ENCODE results near the gene MDN1. TPM values are rescaled to one million over a fixed set of nuclear protein-coding genes. Genes with fewer than 3 reads are reported as not detected.
"Not testable (repeated sequence)": the region's sequence is repeated elsewhere in the genome, so short reads cannot be mapped to it uniquely, and the experiment has no call there.

MDN1 gene
- polyA plus RNA-seq, 2 of the 4 experiments (the other 2 are of a cell fraction), result 6.4 to 20.5 TPM

DNA sequence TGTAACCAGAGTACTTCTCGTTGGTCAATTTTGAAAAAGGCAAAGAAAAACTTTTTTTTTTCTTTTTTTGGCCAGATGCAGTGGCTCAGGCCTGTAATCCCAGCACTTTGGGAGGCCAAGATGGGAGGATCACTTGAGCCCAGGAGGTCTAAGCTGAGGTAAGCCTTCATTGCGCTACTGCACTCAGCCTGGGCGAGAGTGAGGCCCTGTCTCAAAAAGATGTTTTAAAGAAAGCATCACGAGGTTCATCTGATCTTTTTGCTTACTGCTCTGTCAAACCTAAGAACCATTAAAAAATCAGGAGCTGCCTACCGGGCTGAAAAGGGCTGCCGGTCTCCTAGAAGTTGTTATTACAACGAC lies 181.7 kb downstream of the MDN1 start:
- H3K9me3 ChIP-seq, result no peaks in the 10 kb centered on the region
- H3K4me3 ChIP-seq, result peak overlapping the region; percentile 69
- H3K4me1 ChIP-seq, result peaks cover 9% of the 10 kb centered on the region; the same call in 2 of the 3 replicates
- no peak for FAIRE-seq
- peak; percentile 35; a peak in 3 of 6 replicates for ATAC-seq
- peak in 1 of 2 experiments; percentile 3 for DNase-seq (ENCODE audit: low read depth in 1 of 2, low spot score in 1 of 2)
- peak overlapping the region; percentile 86 to 99 for H3K27ac ChIP-seq
- TF ChIP-seq, protein P1, sequence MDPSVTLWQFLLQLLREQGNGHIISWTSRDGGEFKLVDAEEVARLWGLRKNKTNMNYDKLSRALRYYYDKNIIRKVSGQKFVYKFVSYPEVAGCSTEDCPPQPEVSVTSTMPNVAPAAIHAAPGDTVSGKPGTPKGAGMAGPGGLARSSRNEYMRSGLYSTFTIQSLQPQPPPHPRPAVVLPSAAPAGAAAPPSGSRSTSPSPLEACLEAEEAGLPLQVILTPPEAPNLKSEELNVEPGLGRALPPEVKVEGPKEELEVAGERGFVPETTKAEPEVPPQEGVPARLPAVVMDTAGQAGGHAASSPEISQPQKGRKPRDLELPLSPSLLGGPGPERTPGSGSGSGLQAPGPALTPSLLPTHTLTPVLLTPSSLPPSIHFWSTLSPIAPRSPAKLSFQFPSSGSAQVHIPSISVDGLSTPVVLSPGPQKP (IDR thresholded peaks at IDR 0.05; ENCODE audit: low read depth, low read length), result no peak
- TF ChIP-seq MAFK (IDR thresholded peaks at IDR 0.05; ENCODE audit: partially characterized antibody) (no peak), TFCP2L1 (CRISPR knock-in tag; IDR thresholded peaks at IDR 0.05) (no peak), TP53 (CRISPR knock-in tag; IDR thresholded peaks at IDR 0.05) (no peak), EP300 (IDR thresholded peaks at IDR 0.05) (no peak), SMC3 (IDR thresholded peaks at IDR 0.05) (no peak), CHD2 (IDR thresholded peaks at IDR 0.05; ENCODE audit: low read length, partially characterized antibody) (no peak), ZNF302 (CRISPR knock-in tag; IDR thresholded peaks at IDR 0.05) (no peak), RNF2 (IDR thresholded peaks at IDR 0.05; ENCODE audit: borderline replicate concordance, low read depth) (no peak), HOXB13 (CRISPR knock-in tag; IDR thresholded peaks at IDR 0.05; ENCODE audit: low read depth) (no peak), RCOR1 (IDR thresholded peaks at IDR 0.05; ENCODE audit: low read depth, low read length) (no peak), RAD21 (conservative IDR thresholded peaks at IDR 0.05 in 1 of 2, IDR thresholded peaks at IDR 0.05 in 1 of 2) (no peak), EHMT2 (IDR thresholded peaks at IDR 0.05; ENCODE audit: low read depth) (no peak), CHD4 (IDR thresholded peaks at IDR 0.05; ENCODE audit: borderline replicate concordance) (no peak), JUNB (IDR thresholded peaks at IDR 0.05) (no peak), PHF8 (IDR thresholded peaks at IDR 0.05; ENCODE audit: borderline replicate concordance, low read depth) (no peak)
- TF ChIP-seq, protein P2, sequence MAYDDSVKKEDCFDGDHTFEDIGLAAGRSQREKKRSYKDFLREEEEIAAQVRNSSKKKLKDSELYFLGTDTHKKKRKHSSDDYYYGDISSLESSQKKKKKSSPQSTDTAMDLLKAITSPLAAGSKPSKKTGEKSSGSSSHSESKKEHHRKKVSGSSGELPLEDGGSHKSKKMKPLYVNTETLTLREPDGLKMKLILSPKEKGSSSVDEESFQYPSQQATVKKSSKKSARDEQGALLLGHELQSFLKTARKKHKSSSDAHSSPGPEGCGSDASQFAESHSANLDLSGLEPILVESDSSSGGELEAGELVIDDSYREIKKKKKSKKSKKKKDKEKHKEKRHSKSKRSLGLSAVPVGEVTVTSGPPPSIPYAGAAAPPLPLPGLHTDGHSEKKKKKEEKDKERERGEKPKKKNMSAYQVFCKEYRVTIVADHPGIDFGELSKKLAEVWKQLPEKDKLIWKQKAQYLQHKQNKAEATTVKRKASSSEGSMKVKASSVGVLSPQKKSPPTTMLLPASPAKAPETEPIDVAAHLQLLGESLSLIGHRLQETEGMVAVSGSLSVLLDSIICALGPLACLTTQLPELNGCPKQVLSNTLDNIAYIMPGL (CRISPR knock-in tag; IDR thresholded peaks at IDR 0.05; ENCODE audit: borderline replicate concordance), result no peak
- TF ChIP-seq, protein P3, sequence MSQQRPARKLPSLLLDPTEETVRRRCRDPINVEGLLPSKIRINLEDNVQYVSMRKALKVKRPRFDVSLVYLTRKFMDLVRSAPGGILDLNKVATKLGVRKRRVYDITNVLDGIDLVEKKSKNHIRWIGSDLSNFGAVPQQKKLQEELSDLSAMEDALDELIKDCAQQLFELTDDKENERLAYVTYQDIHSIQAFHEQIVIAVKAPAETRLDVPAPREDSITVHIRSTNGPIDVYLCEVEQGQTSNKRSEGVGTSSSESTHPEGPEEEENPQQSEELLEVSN (IDR thresholded peaks at IDR 0.05; ENCODE audit: borderline replicate concordance, low read depth), result no peak
- H3K4me2 ChIP-seq, result peak overlapping the region; percentile 82
- under 1% methylated on average over 7 of the region's 7 CpGs for WGBS (ENCODE audit: missing lambda C conversion rate)
- POLR2A ChIA-PET, result interaction anchor here (1.0 to 1.4 kb wide), 3 partner anchors 22 to 340 kb away, joined by 3 read pairs; no protein-coding TSS in a partner anchor
- CTCF ChIA-PET, result no interaction called here

DNA sequence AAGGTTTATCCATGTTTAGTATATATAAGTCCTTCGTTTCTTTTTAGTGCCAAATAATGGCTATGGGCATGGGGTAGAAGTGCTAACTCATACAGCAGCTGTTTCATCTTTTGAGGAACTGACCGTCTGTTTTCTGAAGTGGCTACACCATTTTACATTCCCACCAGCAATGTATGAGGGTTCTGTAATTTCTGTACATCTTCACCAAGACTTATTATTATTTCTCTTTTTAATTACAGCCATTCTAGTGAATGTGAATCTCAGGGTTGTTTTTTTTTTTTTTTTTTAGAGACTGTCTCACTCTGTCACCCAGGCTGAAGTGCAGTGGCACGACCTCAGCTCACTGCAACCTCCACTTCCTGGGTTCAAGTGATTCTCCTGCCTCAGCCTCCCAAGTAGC lies 183.2 kb downstream of the MDN1 start:
- CTCF ChIA-PET; H3K27ac ChIP-seq; DNase-seq (ENCODE audit: low read depth in 1 of 2, low spot score in 1 of 2); H3K4me2 ChIP-seq; ATAC-seq; H3K4me1 ChIP-seq; POLR2A ChIA-PET; H3K9me3 ChIP-seq; H3K4me3 ChIP-seq; FAIRE-seq: not testable (repeated sequence)
- WGBS (ENCODE audit: missing lambda C conversion rate), result 97% methylated on average over 3 of the region's 3 CpGs

DNA sequence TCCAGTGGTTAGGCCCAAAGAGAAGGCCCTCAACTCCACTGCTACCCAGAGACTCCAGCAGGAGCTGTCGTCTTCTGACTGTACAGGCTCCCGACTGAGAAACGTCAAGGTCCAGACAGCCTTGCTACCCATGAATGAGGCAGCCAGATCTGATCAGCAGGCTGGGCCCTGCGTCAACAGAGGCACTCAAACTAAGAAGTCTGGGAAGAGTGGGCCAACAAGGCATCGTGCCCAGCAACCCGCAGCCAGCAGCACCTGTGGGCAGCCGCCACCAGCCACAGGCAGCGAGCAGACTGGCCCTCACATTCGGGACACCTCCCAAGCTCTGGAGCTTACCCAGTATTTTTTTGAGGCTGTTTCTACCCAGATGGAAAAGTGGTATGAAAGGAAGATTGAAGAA lies 189.1 kb downstream of the MDN1 start:
- no peak for TF ChIP-seq HDAC2 (IDR thresholded peaks at IDR 0.05)
- TF ChIP-seq, protein P2 (CRISPR knock-in tag; IDR thresholded peaks at IDR 0.05; ENCODE audit: borderline replicate concordance), result no peak
- DNase-seq (ENCODE audit: low read depth in 1 of 2, low spot score in 1 of 2) (no peak), ATAC-seq (no peak; a peak in 1 of 6 replicates), FAIRE-seq (no peak)
- CTCF ChIA-PET, result no interaction called here
- Histone ChIP-seq H3K27ac (no peak overlapping the region), H3K4me1 (no peaks in the 10 kb centered on the region), H3K4me2 (no peak overlapping the region), H3K9me3 (no peaks in the 10 kb centered on the region), H3K4me3 (no peak overlapping the region)
- WGBS (ENCODE audit: missing lambda C conversion rate), result 95% methylated on average over 5 of the region's 9 CpGs
- POLR2A ChIA-PET, result no interaction called here

All from A549 (cell line).